Measurements from ENCODE around the gene SHISAL2A. TPM values are rescaled to one million over a fixed set of nuclear protein-coding genes. Genes with fewer than 3 reads are reported as not detected.

Gene SHISAL2A
- total RNA-seq, 1 experiment from 2014 or later: 0.90 TPM

DNA sequence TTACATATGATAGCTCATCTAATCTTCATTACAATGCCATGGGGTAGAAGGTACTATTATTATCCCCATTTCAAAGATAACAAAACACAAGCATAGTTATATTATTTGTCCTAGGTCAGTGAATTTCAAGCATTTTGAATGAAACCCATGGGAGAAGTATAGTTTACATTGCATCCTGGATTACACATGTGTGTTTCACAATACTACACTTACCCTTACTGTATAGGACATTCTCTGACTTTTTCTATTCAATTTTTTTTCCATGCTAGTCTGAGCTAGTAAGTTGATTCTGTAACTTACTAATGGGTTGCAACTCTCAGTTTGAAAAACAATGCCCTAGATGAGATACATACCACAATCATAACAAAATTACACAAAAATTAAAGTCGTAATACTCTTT, 39.5 kb upstream of the SHISAL2A start:
- H2AFZ ChIP-seq (ENCODE audit: low read length): no peak overlapping the region
- H3K4ac ChIP-seq (ENCODE audit: low read depth, low read length): no peak overlapping the region
- Mint-ChIP-seq H3K4me1 (peaks cover 15 to 30% of the 10 kb centered on the region in 2 experiments), H3K9me3 (no peaks in the 10 kb centered on the region), H3K36me3 (ENCODE audit: insufficient read depth in 1 of 3, low read depth in 3 of 3) (no peaks in the 10 kb centered on the region), H3K27me3 (ENCODE audit: low read depth) (peaks cover 2% of the 10 kb centered on the region; the same call in 1 of the 2 replicates), H3K27ac (no peak overlapping the region), H3K4me3 (no peak overlapping the region)
- no peak overlapping the region for H3K27ac ChIP-seq (ENCODE audit: insufficient read length, low read depth, low read length)
- no peak overlapping the region for H2AK5ac ChIP-seq (ENCODE audit: insufficient read length, low read length)
- no peak overlapping the region for H2BK20ac ChIP-seq (ENCODE audit: low read depth, low read length, poor library complexity, severe bottlenecking)
- no peaks in the 10 kb centered on the region for H3K4me1 ChIP-seq (ENCODE audit: insufficient read depth, low read length)
- no peak overlapping the region for H2BK15ac ChIP-seq (ENCODE audit: low read depth, low read length)
- no CpG with 5 or more reads among the region's 1 CpG for WGBS (ENCODE audit: extremely low coverage, insufficient read length, low lambda C conversion rate)
- H2BK5ac ChIP-seq (ENCODE audit: insufficient read length, low read length): no peak overlapping the region
- no peaks in the 10 kb centered on the region for H3K23me2 ChIP-seq (ENCODE audit: insufficient read length, low read depth, low read length, poor library complexity, severe bottlenecking)
- no peak overlapping the region for H3K18ac ChIP-seq (ENCODE audit: insufficient read length, low read depth, low read length)
- no peak for DNase-seq
- H3K23ac ChIP-seq (ENCODE audit: insufficient read length, low read depth, low read length): no peak overlapping the region
- H2BK12ac ChIP-seq (ENCODE audit: insufficient read length, low read depth, low read length): no peak overlapping the region
- H4K20me1 ChIP-seq (ENCODE audit: control insufficient read depth, insufficient read depth, insufficient read length): no peaks in the 10 kb centered on the region
- no peak overlapping the region for H4K91ac ChIP-seq (ENCODE audit: insufficient read length, low read depth, low read length)
- H3K27me3 ChIP-seq (ENCODE audit: insufficient read depth, low read length): no peaks in the 10 kb centered on the region
- no peak for TF ChIP-seq CTCF (conservative IDR thresholded peaks at IDR 0.05)
- no peaks in the 10 kb centered on the region for H3K79me2 ChIP-seq (ENCODE audit: insufficient read depth, low read length)
- H4K5ac ChIP-seq (ENCODE audit: insufficient read length, low read depth, low read length): no peak overlapping the region
- H3K9me3 ChIP-seq (ENCODE audit: control insufficient read depth, low read depth, low read length): no peaks in the 10 kb centered on the region
- H2BK120ac ChIP-seq (ENCODE audit: low read depth, low read length, poor library complexity, severe bottlenecking): no peak overlapping the region
- no peak overlapping the region for H4K8ac ChIP-seq (replicated peaks; ENCODE audit: insufficient read length, low read depth, low read length)
- no peak overlapping the region for H3K9ac ChIP-seq (ENCODE audit: extremely low read depth, insufficient read length, low read length)
- H3K14ac ChIP-seq (ENCODE audit: insufficient read depth, low read length): no peak overlapping the region
- no peaks in the 10 kb centered on the region for H3K79me1 ChIP-seq (ENCODE audit: insufficient read depth, low read depth, low read length, poor library complexity, severe bottlenecking)
- no peak overlapping the region for H3T11ph ChIP-seq (ENCODE audit: low read length)
- no peak overlapping the region for H3K4me2 ChIP-seq (ENCODE audit: insufficient read depth, insufficient read length, low read length)
- H3K56ac ChIP-seq (ENCODE audit: insufficient read length, low read depth, low read length): no peak overlapping the region

All from H9 (cell line).